ENCODE results near the gene HCRTR2.

GRCh38 chr6:55250400-55250799 lies 76.1 kb downstream of the HCRTR2 start:
- TF ChIP-seq CTCF (IDR thresholded peaks at IDR 0.05) (no peak), POLR2A (IDR thresholded peaks at IDR 0.05) (no peak)
